Retinal pigment epithelial cell (primary cell): Measurements from ENCODE around the gene CCER1.
A peak's percentile ranks its signal among the peaks of the same experiment; 100 is the strongest.

ENCODE experiments used
- DNase-seq: peaks from one replicate; pipeline ENCODE4 v3.0.0-alpha.2; 2010; ENCODE audit warnings: low read depth
- H3K4me3 ChIP-seq: 2 replicates; pipeline ENCODE4 v1.5.1; 2011; ENCODE audit warnings: mild to moderate bottlenecking, low read length, control low read depth, moderate library complexity
- TF ChIP-seq, protein P1 (sequence below): conservative IDR thresholded peaks from 2 replicates; pipeline ENCODE4 v1.5.1; 2011; ENCODE audit warnings: low read depth, low read length, control low read depth, inconsistent platforms

Gene CCER1

DNA sequence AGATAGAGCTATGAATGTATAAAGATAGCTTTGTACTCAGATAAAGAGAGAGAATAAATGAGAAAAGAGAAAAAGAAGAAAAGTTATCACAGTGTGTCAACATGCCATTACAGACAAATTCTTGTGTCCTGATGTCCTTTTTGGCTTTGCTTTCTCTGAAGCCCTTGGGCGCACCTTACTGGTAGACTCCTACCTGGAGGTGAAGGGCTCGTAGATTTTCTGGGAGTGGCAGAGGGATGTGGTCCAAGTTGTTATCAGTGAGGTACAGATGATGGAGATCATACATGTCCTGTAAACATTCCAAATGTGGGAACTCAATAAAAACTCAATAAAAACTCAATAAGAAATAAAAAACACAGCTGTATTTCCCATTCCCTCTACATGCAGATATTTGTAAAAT, 14.9 kb upstream of the CCER1 start:
- DNase-seq: no peak
- TF ChIP-seq, protein P1, sequence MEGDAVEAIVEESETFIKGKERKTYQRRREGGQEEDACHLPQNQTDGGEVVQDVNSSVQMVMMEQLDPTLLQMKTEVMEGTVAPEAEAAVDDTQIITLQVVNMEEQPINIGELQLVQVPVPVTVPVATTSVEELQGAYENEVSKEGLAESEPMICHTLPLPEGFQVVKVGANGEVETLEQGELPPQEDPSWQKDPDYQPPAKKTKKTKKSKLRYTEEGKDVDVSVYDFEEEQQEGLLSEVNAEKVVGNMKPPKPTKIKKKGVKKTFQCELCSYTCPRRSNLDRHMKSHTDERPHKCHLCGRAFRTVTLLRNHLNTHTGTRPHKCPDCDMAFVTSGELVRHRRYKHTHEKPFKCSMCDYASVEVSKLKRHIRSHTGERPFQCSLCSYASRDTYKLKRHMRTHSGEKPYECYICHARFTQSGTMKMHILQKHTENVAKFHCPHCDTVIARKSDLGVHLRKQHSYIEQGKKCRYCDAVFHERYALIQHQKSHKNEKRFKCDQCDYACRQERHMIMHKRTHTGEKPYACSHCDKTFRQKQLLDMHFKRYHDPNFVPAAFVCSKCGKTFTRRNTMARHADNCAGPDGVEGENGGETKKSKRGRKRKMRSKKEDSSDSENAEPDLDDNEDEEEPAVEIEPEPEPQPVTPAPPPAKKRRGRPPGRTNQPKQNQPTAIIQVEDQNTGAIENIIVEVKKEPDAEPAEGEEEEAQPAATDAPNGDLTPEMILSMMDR: no peak
- no peak overlapping the region for H3K4me3 ChIP-seq

- DNase-seq: no peak
- H3K4me3 ChIP-seq: no peak overlapping the region
- TF ChIP-seq, protein P1: no peak
Observed at GRCh38 chr12:90969346-90969745, 14.4 kb upstream of the CCER1 start.

GRCh38 chr12:90965204-90965603, 10.2 kb upstream of the CCER1 start:
- no peak overlapping the region for H3K4me3 ChIP-seq
- DNase-seq: no peak
- TF ChIP-seq, protein P1: no peak

- TF ChIP-seq, protein P1: no peak
- no peak overlapping the region for H3K4me3 ChIP-seq
- no peak for DNase-seq
Observed at GRCh38 chr12:90964616-90965015, 9.6 kb upstream of the CCER1 start.

- TF ChIP-seq, protein P1: no peak
- no peak overlapping the region for H3K4me3 ChIP-seq
- no peak for DNase-seq
Observed at GRCh38 chr12:90963946-90964345, 9.0 kb upstream of the CCER1 start.

DNA sequence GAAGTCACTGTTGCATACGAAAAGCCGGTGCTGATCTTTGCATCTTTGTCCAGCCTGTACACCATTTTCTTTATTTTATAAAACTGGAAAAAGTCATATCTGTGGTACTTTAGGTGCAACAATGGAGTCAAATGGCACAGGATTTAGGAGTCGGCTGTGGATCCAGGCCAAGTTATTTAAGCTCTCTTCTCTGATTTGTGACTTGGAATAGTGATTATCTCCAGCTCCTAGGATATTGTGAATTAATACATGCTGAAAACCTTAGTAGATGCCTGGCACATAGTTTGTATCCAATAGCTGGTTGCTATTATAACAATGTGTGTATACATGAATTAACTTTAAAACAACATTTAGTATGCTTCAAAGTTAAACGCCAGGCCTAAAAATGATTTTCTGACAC, 6.2 kb upstream of the CCER1 start:
- no peak for DNase-seq
- TF ChIP-seq, protein P1: no peak
- no peak overlapping the region for H3K4me3 ChIP-seq

DNA sequence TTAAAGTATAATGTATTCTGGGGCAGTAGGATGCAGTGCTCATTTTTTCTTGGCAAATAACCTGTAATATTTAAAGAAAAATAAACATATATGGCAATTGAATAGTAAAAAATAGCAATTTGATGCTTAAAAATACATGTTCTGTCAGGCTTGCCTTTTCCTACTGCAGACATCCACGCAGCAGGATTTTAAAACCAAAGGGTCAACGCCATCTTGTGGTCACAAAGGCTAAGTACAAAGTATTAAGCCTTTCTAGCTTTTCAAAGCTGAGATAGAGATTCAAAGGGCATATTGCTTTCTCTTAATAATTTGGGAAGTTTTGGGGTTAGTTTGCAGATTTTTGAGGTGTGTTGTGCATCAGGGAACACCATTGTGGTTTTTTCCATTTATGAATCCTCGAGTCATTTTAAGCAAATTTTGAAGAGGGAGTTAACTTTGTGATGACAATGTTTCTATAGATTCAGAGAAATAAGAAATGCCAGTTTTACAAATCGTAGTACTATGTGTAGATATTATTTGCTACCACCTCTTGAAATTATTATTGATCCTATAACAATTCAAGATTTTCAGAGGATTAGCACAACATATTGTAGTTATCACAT, 4.7 kb upstream of the CCER1 start:
- no peak for DNase-seq
- H3K4me3 ChIP-seq: no peak overlapping the region
- TF ChIP-seq, protein P1: peak; percentile 78
